ENCODE data around the gene MNT.

MNT gene

DNA sequence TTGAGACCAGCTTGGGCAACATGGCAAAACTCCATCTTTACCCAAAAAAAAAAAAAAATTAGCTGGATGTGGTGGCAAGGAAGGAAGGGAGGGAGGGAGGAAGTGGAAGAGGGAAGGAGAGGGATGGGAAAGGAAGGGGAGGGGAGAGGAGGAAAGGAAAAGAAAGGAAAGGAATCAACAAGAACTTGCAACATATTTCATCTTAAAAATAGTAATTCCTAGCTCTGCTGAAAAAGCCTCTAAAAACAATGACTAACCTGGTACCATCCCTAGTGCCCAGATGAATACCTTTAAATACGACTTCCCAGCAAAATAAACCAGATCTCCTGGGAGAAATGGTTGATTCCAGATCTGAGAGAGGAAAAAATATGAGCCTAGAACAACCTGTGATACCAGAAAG lies 27.1 kb upstream of the MNT start:
- no peak for DNase-seq (ENCODE audit: low read depth)
- TF ChIP-seq, protein P1, sequence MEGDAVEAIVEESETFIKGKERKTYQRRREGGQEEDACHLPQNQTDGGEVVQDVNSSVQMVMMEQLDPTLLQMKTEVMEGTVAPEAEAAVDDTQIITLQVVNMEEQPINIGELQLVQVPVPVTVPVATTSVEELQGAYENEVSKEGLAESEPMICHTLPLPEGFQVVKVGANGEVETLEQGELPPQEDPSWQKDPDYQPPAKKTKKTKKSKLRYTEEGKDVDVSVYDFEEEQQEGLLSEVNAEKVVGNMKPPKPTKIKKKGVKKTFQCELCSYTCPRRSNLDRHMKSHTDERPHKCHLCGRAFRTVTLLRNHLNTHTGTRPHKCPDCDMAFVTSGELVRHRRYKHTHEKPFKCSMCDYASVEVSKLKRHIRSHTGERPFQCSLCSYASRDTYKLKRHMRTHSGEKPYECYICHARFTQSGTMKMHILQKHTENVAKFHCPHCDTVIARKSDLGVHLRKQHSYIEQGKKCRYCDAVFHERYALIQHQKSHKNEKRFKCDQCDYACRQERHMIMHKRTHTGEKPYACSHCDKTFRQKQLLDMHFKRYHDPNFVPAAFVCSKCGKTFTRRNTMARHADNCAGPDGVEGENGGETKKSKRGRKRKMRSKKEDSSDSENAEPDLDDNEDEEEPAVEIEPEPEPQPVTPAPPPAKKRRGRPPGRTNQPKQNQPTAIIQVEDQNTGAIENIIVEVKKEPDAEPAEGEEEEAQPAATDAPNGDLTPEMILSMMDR (IDR thresholded peaks at IDR 0.05; ENCODE audit: insufficient read depth, low read depth, low read length, missing control alignments): no peak
- no peak overlapping the region for H3K4me3 ChIP-seq (ENCODE audit: low read length)

DNA sequence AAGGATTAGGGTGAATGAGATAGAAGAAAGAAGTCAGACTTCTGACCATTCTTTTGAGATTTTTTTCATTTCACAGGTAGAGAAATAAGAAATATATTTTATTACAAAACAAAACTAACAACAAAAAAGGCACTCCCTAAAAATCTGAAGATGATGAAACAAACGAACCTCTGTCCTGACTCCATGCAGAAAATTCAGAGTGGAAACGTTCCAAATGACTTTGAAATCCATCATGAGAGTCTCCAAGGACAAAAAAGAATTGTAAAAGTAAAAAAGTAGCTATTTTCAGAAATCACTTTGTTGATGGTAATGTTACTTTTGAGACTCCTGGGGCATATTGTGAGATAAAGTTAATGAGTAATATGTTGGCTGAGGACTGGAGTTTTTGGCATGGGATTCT lies 26.4 kb upstream of the MNT start:
- H3K4me3 ChIP-seq (ENCODE audit: low read length): no peak overlapping the region
- TF ChIP-seq, protein P1 (IDR thresholded peaks at IDR 0.05; ENCODE audit: insufficient read depth, low read depth, low read length, missing control alignments): no peak
- DNase-seq (ENCODE audit: low read depth): no peak

- DNase-seq (ENCODE audit: low read depth): peak; percentile 97
- TF ChIP-seq, protein P1 (IDR thresholded peaks at IDR 0.05; ENCODE audit: insufficient read depth, low read depth, low read length, missing control alignments): no peak
- H3K4me3 ChIP-seq (ENCODE audit: low read length): peak overlapping the region; percentile 8
Observed at GRCh38 chr17:2423271-2423670, 22.4 kb upstream of the MNT start.

GRCh38 chr17:2421315-2422147 lies 20.7 kb upstream of the MNT start:
- TF ChIP-seq, protein P1 (IDR thresholded peaks at IDR 0.05; ENCODE audit: insufficient read depth, low read depth, low read length, missing control alignments): peak; percentile 48
- H3K4me3 ChIP-seq (ENCODE audit: low read length): no peak overlapping the region
- DNase-seq (ENCODE audit: low read depth): peak; percentile 64

GRCh38 chr17:2420176-2420575 lies 19.3 kb upstream of the MNT start:
- H3K4me3 ChIP-seq (ENCODE audit: low read length): no peak overlapping the region
- TF ChIP-seq, protein P1 (IDR thresholded peaks at IDR 0.05; ENCODE audit: insufficient read depth, low read depth, low read length, missing control alignments): no peak
- DNase-seq (ENCODE audit: low read depth): no peak

DNA sequence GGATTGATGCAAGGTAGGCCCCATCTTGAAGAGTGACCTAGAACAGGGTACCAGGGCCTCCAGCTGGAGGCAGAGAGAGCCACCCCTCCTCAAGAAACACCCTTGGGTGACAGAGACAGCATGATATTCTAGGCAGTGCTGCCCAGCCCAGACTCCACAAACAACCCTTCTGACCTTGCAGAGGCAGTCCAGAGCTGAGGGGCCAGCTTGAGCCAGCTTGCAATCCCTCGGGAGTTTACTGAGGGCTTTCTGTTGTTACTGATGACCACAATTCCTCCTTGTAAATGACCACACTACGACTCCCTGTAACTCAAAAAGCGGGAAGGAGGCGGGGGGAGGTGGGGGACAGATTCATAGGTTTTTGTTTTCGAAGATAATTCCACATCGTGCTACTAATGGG lies 18.6 kb upstream of the MNT start:
- TF ChIP-seq, protein P1 (IDR thresholded peaks at IDR 0.05; ENCODE audit: insufficient read depth, low read depth, low read length, missing control alignments): no peak
- no peak overlapping the region for H3K4me3 ChIP-seq (ENCODE audit: low read length)
- no peak for DNase-seq (ENCODE audit: low read depth)

DNA sequence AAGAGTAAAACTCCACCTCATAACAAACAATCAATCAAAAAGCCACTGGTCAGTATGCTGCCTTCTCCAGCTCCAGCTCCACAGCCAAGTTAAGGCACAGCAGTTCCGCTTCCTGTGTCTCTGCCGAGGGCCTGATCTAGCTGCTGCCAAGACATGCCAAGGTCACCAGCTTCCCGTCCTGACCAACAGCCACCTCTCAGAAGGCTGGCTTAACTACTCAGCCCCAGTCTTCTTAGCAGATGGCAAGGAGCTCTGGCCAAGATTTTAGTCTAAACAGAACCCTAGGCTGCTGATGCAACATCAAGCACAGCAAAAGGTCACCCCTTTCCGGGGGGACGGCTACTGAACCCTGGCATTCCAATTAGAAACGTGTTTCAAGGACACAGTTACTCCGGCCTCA lies 17.7 kb upstream of the MNT start:
- TF ChIP-seq, protein P1 (IDR thresholded peaks at IDR 0.05; ENCODE audit: insufficient read depth, low read depth, low read length, missing control alignments): no peak
- no peak overlapping the region for H3K4me3 ChIP-seq (ENCODE audit: low read length)
- no peak for DNase-seq (ENCODE audit: low read depth)

Measured in epithelial cell of esophagus (primary cell).